ENCODE data around the gene ETV6. TPM values are rescaled to one million over a fixed set of nuclear protein-coding genes. Genes with fewer than 3 reads are reported as not detected.

Gene ETV6
- polyA plus RNA-seq, 3 donors, result 6.8 to 45.1 (median 11.7) TPM

DNA sequence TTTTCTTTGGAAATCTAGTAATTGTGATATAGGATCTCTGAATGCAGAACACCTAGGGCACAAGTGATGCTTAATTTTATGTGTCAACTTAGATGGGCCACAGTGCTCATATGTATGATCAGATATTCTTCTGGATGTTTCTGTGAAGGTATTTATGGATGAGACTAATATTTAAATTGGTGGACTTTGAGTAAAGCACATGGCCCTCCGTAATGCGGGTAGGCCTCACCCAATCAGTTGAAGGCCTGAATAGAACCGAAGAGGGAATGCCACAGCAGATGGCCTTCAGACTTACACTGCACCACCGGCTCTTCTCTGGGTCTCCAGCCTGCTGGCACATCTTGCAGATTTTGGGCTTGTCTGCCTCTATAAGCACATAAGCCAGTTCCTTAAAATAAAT, 60.0 kb downstream of the ETV6 start:
- Histone ChIP-seq H3K36me3 (replicated peaks in 1 of 2; ENCODE audit: control insufficient read depth in 1 of 2, insufficient read depth in 2 of 2, low read length in 2 of 2) (peaks cover 3 to 7% of the 10 kb centered on the region in 2 donors), H3K4me1 (ENCODE audit: control insufficient read depth in 1 of 2, insufficient read depth in 2 of 2, low read length in 2 of 2) (peaks cover 40 to 41% of the 10 kb centered on the region in 2 donors), H3K9me3 (replicated peaks in 1 of 2; ENCODE audit: control insufficient read depth in 1 of 2, insufficient read depth in 1 of 2, low read length in 2 of 2) (no peaks in the 10 kb centered on the region), H3K27me3 (ENCODE audit: control insufficient read depth in 2 of 2, insufficient read depth in 2 of 2, low read length in 2 of 2) (no peaks in the 10 kb centered on the region), H2AFZ (ENCODE audit: insufficient read depth, low read depth, low read length, poor library complexity, severe bottlenecking) (no peak overlapping the region), H3K4me3 (replicated peaks in 1 of 3; ENCODE audit: low read depth in 2 of 3, low read length in 3 of 3) (no peak overlapping the region), H4K20me1 (ENCODE audit: insufficient read depth, low read length) (peaks cover 57% of the 10 kb centered on the region), H3K9ac (ENCODE audit: insufficient read depth, low read length, poor library complexity, severe bottlenecking) (no peak overlapping the region), H3K79me2 (ENCODE audit: insufficient read depth, low read length) (peaks cover 100% of the 10 kb centered on the region), H3K27ac (ENCODE audit: low read depth in 1 of 2, low read length in 2 of 2) (peak overlapping the region in 1 of 2 donors; percentile 86), H3K4me2 (replicated peaks; ENCODE audit: extremely low read depth, low read length, poor library complexity, severe bottlenecking) (no peak overlapping the region)
- Mint-ChIP-seq H3K9me3 (no peaks in the 10 kb centered on the region), H3K36me3 (peaks cover 43 to 44% of the 10 kb centered on the region in 2 donors), H3K4me1 (peaks cover 65% of the 10 kb centered on the region), H3K27ac (peak overlapping the region in 5 of 7 donors; percentile 37 to 93 (median 80)), H3K4me3 (no peak overlapping the region), H3K27me3 (ENCODE audit: low read depth in 3 of 3) (no peaks in the 10 kb centered on the region)
- no peak for DNase-seq
- intact Hi-C loops (cut with micrococcal nuclease), result no loop called here
- TF ChIP-seq, protein P1, sequence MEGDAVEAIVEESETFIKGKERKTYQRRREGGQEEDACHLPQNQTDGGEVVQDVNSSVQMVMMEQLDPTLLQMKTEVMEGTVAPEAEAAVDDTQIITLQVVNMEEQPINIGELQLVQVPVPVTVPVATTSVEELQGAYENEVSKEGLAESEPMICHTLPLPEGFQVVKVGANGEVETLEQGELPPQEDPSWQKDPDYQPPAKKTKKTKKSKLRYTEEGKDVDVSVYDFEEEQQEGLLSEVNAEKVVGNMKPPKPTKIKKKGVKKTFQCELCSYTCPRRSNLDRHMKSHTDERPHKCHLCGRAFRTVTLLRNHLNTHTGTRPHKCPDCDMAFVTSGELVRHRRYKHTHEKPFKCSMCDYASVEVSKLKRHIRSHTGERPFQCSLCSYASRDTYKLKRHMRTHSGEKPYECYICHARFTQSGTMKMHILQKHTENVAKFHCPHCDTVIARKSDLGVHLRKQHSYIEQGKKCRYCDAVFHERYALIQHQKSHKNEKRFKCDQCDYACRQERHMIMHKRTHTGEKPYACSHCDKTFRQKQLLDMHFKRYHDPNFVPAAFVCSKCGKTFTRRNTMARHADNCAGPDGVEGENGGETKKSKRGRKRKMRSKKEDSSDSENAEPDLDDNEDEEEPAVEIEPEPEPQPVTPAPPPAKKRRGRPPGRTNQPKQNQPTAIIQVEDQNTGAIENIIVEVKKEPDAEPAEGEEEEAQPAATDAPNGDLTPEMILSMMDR (IDR thresholded peaks at IDR 0.05), result no peak
- 91% methylated on average over 4 of the region's 4 CpGs for WGBS (ENCODE audit: insufficient coverage)

DNA sequence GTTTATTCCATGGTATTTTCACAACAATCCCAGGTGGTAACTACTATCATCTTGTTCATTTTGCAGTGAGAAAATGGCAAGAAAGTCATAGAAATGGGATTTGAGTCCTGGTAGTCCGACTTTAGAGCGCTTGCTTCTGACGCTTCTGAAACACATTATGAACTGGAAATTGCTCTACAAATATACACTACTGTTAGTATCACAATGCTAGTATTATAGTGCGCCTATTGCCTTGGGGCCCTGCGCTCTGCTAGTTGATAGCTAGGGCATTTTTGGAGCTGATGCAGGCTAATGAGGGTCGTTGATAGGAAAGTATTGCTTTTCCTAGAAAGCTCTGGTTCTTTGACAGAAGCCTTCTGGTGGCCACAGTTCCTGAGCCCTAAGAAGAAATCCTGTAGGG, 61.0 kb downstream of the ETV6 start:
- no peak overlapping the region for H3K4me3 Mint-ChIP-seq
- Histone ChIP-seq H3K79me2 (ENCODE audit: insufficient read depth, low read length) (peaks cover 100% of the 10 kb centered on the region), H3K27ac (ENCODE audit: low read depth in 1 of 2, low read length in 2 of 2) (peak overlapping the region in 1 of 2 donors; percentile 86), H3K4me2 (replicated peaks; ENCODE audit: extremely low read depth, low read length, poor library complexity, severe bottlenecking) (no peak overlapping the region), H3K27me3 (ENCODE audit: control insufficient read depth in 2 of 2, insufficient read depth in 2 of 2, low read length in 2 of 2) (no peaks in the 10 kb centered on the region), H3K9ac (ENCODE audit: insufficient read depth, low read length, poor library complexity, severe bottlenecking) (no peak overlapping the region), H3K4me1 (ENCODE audit: control insufficient read depth in 1 of 2, insufficient read depth in 2 of 2, low read length in 2 of 2) (peaks cover 35 to 40% of the 10 kb centered on the region in 2 donors), H4K20me1 (ENCODE audit: insufficient read depth, low read length) (peaks cover 53% of the 10 kb centered on the region), H3K4me3 (replicated peaks in 1 of 3; ENCODE audit: low read depth in 2 of 3, low read length in 3 of 3) (no peak overlapping the region), H2AFZ (ENCODE audit: insufficient read depth, low read depth, low read length, poor library complexity, severe bottlenecking) (no peak overlapping the region), H3K9me3 (replicated peaks in 1 of 2; ENCODE audit: control insufficient read depth in 1 of 2, insufficient read depth in 1 of 2, low read length in 2 of 2) (no peaks in the 10 kb centered on the region), H3K36me3 (replicated peaks in 1 of 2; ENCODE audit: control insufficient read depth in 1 of 2, insufficient read depth in 2 of 2, low read length in 2 of 2) (peaks cover 3 to 11% of the 10 kb centered on the region in 2 donors)
- peaks cover 0 to 1% (median 0%) of the 10 kb centered on the region in 3 donors for H3K27me3 Mint-ChIP-seq (ENCODE audit: low read depth in 3 of 3)
- peak overlapping the region; percentile 87 to 97 (median 95) for H3K27ac Mint-ChIP-seq
- H3K36me3 Mint-ChIP-seq, result peaks cover 45 to 50% of the 10 kb centered on the region in 2 donors
- intact Hi-C loops (cut with micrococcal nuclease), result loop anchor here in 1 of 2 donors (5.0 kb wide), 1 partner anchor 33 kb away; no protein-coding TSS in a partner anchor
- DNase-seq, result no peak
- H3K4me1 Mint-ChIP-seq, result peaks cover 66% of the 10 kb centered on the region
- TF ChIP-seq, protein P1 (IDR thresholded peaks at IDR 0.05), result no peak
- no peaks in the 10 kb centered on the region for H3K9me3 Mint-ChIP-seq
- WGBS (ENCODE audit: insufficient coverage), result 67% methylated on average over 1 of the region's 6 CpGs

Measured in CD14-positive monocyte (primary cell).